Esophagus mucosa (tissue), 1 donor: ENCODE results near the gene GRAMD4. TPM values are rescaled to one million over a fixed set of nuclear protein-coding genes. Genes with fewer than 3 reads are reported as not detected.

ENCODE experiments used
- ATAC-seq: fragments of 200-7000 bp; cut with Tn5 transposase; one replicate; pipeline ENCODE4 v1.9.1; 2020
- total RNA-seq: library from RNA; stranded (reverse); gene quantifications from one replicate; pipeline ENCODE4 v1.2.4, GENCODE V29; 2023
- donor health status: DM: yes; HTN: yes; CAD: no.

The GRAMD4 gene
- total RNA-seq, result 37.7 TPM

GRCh38 chr22:46619830-46620501 lies at the start of gene GRAMD4:
Gene GRAMD4 (plus strand): TSS chr22:46620386. CDS start chr22:46626800, 6,414 bp downstream.
- ATAC-seq, result no peak

GRCh38 chr22:46571642-46572250 lies 48.4 kb upstream of the GRAMD4 start:
- ATAC-seq, result no peak

DNA sequence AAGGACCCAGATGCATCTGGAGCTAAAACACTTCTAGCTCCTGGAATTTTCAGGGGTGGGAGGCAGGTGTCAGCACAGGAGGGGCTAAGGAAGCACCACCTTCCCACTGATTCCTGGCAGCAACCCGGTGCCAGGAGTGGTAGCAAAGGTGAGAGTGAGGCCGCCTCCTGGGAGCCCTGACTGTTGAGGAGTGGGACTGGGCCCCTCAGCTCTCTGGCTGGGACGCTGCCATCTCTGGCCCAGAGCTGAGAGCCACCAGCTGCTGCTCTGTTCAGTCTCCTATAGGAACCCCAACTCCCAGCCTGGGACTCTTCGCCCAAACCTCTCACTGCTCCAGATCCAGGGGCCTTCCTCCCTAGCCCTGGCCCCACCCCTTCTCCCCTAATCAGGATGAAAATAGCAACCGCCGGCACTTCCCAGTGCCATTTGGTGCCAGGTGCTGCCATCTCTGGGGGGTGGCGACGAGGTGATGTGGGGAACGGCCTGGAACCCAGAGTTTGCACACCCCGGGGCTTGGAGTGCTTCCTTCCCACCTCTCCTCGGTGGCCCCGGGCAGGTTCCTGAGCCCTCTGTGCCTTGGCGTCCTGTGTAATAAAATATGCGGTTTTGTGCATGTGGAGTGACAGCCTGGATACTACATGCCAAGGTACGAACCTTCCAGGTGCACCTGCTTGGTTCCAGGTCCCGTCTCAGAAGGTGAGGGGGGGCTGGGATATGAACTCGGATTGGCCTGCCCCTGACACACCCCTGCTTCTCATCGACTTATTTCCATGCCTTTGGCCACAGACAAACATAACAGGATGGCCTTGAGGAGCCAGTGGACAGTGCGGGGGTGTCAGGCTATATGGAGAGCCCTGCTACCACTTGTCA lies 47.0 kb upstream of the GRAMD4 start:
- ATAC-seq, result no peak

- ATAC-seq, result no peak
Measured at GRCh38 chr22:46573781-46574437, 46.3 kb upstream of the GRAMD4 start.

- no peak for ATAC-seq
Measured at GRCh38 chr22:46574438-46574992, 45.7 kb upstream of the GRAMD4 start.

DNA sequence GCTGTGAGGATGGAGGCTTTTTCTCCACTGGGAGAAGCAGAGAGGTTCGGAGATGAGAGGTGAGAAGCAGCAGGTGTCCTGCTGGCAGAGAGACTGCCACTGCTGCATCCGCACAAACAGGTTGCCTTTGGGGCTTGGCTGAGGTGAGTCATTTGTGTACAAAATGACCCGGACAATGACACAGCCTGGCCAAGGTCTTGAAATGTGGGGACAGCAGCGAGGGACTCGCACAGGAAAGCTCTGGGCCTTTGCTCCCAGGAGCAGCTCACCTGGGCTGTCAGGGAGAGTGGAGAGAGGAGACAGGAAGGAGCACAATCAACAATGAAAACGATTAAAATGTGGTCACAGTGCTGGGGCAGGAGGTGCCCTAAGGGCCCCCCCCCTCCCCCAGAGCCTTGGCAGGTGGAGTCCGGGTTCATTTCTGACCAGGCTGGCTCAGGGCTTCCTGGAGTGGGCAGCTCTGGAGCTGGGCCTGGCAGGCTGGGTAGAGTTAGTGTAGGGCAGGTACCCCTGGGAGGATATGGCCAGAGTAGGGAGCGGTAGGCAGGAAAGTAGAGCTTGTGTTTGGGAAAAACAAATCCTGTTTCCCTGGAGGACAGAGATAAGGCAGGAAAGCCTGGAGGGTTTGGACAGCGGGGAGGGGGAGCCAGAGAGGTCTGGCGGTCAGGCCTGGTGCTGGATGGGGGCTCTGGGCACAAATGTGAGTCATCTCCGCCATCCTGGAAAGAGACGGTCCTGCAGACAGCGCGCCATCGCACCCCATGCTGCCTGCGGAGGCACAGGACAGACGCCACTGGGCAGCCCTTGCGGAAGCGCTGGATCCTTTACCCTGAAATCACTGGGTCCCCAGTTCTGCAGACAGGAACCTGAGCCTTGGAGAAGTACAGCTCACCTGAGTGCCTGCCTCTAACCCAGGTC lies 44.9 kb upstream of the GRAMD4 start:
- peak; percentile 22 for ATAC-seq

GRCh38 chr22:46575911-46576555 lies 44.2 kb upstream of the GRAMD4 start:
- no peak for ATAC-seq

GRCh38 chr22:46576556-46577367 lies 43.4 kb upstream of the GRAMD4 start:
- ATAC-seq, result peak; percentile 23

GRCh38 chr22:46577368-46578249 lies 42.6 kb upstream of the GRAMD4 start:
- ATAC-seq, result peak; percentile 28

- no peak for ATAC-seq
Measured at GRCh38 chr22:46578251-46578823, 41.8 kb upstream of the GRAMD4 start.

DNA sequence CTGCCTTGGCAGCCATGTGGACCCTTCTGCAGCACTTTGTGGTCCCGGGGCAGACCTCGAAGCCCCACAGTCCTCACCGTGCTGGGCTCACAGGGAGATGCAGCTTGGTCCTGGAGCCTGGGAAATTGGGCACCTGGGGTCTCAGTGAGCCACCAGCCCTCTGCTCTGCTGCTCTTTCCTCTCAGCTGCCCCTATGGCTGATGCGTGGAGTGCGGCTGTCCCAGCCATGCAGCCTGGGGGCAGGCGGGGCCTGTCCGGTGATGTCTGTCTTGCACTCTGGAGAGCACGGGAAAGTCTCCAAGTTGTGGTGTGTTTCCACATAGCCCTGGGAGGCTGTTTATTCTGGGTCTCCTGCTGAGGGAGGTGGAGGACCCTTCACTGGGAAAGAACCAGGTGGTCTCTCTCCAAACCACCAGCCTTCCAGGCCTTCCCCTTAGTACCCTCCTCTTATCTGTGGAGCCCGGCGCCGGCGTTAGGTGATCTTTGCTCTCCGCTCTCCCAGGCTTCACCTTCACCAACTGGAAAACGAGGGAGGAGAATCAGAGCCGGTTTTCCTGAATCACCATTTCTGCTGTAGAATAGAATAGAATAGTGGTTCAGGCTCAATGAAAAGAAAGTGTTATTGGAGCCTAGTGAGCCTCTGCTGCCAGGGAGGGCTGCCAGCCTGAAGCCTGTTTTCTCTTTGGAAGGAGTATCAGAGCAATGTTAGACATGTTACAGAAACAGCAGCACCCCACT lies 41.2 kb upstream of the GRAMD4 start:
- ATAC-seq, result peak; percentile 1

DNA sequence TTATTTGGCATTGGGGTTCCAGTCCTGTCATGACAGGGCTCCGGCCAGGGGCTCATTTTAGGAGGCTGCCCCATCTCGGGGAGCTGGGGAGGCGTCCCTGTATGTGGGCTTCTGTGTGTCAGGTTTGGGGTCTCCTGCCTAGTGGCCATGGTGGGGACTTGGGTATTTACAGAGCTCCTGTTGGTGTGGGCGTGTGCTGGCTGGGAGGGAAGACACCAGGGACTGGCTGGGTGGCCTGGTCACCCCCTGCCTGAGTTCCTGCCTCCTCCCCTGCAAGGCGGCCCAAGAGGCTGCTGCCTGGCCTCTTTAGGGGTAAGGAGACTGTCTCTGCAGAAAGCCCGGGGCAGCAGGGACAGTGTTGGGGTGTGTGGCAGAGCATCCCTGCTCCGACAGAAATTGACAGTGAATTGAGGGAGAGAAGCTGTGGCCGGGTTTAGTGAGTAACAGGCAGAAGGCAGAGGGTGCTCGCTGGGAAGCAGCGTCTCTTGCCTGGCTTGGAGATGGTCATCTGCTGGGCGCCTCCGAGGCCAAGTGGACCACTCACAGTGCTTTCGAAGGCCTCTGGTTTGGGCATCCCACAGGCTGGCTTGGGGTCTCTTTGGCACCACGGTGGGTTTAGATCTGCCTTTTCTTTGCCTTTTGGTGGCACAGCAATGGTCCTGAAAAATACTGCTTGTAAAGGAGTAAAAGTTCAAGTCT lies 40.3 kb upstream of the GRAMD4 start:
- ATAC-seq, result no peak

- peak; percentile 53 for ATAC-seq
Measured at GRCh38 chr22:46580940-46581537, 39.1 kb upstream of the GRAMD4 start.

GRCh38 chr22:46581538-46582244 lies 38.5 kb upstream of the GRAMD4 start:
- no peak for ATAC-seq

- no peak for ATAC-seq
Measured at GRCh38 chr22:46582281-46582933, 37.8 kb upstream of the GRAMD4 start.

- ATAC-seq, result no peak
Measured at GRCh38 chr22:46583571-46583970, 36.6 kb upstream of the GRAMD4 start.
